GM04504 (cell line): ENCODE data around the gene FLT3.
"Not testable (repeated sequence)": the region's sequence is repeated elsewhere in the genome, so short reads cannot be mapped to it uniquely, and the experiment has no call there.

Experiments
- DNase-seq: peaks from one replicate; pipeline ENCODE4 v3.0.0-alpha.2; 2012; ENCODE audit warnings: low read depth

The FLT3 gene

GRCh38 chr13:28044608-28045007 is 55.8 kb downstream of the FLT3 start:
- DNase-seq = no peak

DNA sequence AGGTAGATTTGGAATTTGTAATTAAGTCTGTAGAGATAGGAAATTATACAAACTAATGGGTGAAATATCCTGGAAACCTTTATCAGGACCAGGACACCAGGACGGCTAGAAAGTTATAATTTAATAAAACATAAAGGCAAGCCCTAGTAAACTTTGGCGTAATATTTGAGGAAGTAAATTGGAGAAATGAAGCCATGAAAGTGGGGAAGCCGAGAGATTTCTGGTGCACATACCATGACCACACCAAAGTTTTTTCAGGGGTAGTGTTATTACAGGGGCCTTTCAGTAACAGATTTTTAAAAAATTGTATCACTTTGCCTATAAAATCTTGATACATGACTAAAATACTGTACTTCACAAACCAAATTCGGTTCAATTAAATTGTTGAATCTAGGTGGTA is 57.2 kb downstream of the FLT3 start:
- DNase-seq = no peak

DNA sequence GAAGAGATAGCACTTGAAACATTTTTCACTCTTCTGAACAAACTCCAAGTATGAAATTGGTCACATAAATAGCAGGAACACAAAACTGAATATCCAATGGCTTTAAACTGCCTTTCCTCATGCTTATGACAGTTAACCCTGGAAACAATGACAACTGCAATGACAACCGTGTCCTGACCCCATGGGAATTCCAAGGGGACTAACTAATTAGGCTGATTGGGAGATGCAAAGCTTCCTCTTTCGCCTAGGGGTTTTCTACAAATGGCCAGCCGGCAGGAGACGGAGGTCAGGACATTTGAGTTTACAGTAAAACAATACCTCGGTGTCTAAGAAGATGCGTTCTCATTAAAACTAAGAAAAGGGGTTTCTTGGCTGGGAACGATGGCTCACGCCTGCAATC is 58.9 kb downstream of the FLT3 start:
- DNase-seq = no peak

DNA sequence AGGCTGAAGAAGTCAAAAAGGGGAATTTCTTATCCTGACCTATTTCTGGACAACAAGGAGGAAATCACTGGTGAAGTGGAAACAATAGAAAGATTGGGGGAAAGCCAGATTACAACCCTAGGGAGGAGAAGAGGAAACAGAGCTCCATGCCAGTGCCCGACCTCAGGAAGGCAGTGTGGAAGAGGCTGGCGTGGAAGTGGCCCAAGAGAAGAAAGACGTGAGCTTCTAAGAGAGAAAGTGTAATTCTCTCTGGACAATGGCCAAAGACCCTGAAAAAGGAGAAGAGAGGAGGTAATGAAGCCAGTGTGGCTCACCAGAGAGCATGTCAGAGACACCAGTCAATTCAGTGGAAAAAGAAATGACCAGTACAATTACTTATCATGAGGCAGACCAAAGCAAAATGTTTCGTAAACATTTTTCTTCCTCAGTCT is 59.3 kb downstream of the FLT3 start:
- no peak for DNase-seq

GRCh38 chr13:28037399-28037798 is 63.0 kb downstream of the FLT3 start:
- DNase-seq = no peak

DNA sequence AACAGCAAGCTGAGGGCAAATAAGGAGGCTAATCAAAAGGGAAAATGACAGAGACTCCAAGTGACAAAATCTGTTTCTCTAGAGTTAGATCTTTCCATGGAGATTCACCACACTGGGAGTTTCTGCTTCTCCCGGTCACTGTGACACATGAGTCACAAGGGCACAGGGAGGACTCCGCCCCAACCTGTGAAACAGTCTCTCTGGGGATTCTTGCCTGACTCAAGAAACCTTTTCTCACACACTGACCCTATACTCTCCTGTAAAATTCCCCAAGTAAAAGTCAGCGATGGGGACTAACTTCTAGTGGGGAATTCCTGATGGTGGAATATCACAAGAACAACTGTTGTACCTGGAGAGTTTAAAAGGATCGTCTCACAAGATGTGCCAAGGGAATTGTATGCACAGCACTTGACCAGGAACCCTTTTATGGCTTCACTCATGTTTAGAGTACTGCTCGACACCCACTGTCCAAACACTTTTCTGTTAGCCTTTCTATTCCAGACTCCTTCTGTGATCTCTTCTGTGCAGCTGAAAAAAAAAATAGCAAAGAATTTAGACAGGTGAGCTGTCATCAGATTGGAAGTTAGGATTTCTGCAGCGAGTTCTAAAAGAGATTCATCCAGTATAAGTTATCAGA is 65.1 kb downstream of the FLT3 start:
- DNase-seq = no peak

DNA sequence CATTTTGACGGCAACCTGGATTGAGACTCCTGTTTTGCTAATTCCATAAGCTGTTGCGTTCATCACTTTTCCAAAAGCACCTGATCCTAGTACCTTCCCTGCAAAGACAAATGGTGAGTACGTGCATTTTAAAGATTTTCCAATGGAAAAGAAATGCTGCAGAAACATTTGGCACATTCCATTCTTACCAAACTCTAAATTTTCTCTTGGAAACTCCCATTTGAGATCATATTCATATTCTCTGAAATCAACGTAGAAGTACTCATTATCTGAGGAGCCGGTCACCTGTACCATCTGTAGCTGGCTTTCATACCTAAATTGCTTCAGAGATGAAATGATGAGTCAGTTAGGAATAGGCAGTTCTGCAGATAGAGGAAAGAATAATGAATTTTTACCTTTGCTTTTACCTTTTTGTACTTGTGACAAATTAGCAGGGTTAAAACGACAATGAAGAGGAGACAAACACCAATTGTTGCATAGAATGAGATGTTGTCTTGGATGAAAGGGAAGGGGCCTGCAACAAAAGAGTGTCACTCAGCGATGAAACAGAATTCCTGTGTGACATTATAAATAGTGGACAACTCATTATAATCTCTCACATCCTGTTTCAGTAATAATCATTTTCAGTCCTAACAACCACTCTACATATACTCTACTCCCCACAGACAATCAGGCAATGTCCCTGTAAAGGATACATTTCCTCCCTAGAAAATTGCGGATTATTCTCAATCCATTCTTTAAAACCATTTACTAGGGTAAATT is 66.3 kb downstream of the FLT3 start:
- no peak for DNase-seq

DNA sequence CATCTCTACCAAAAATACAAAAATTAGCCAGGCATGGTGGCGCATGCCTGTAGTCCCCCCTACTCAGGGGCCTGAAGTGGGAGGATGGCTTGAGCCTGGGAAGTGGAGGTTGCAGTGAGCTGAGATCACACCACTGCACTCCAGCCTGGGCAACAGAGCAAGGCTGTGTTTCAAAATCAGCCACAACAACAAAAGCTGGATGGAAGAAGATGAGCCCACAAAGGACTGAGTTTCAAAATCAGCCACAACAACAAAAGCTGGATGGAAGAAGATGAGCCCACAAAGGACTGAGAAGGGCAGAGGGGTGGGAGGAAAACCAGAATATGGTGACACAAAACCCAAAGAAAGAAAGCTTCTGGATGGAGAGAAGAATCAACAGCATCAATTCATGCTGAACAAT is 67.9 kb downstream of the FLT3 start:
- not testable (repeated sequence) for DNase-seq

- DNase-seq = no peak
These were observed 68.5 kb downstream of the FLT3 start for GRCh38 chr13:28031896-28032288.

DNA sequence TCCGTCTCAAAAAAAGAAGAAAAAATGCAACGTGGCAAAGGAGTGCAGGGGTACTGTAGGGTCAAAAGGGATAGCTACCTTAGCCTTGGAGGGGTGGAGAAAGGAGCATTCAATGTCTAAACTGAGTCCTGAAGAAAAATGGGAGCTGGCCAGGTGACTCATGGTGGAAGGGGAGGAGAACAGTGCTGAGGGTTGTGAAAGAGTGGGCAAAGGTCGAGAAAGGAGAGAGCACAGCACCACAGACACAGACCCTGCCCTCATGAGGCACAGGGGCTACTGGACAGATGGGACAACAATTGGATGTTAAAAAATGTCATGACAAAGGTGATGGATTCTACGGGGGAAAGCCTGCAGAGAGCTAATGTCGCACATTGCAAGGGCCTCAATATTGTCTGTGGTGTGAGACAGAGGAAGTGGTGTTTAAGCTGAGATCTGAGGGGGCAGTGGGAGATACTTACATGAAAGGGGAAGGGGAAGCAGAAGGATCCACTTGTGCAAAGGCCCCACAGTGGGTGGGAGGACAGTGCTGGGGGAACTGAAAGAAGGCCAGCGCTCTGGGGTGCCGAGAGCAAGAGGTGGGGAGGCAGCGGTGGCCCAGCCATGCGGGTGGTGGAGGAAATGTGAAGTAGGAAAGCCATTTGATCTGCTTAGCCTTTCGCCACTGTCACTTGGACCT is 69.0 kb downstream of the FLT3 start:
- no peak for DNase-seq

GRCh38 chr13:28027607-28028364 is 72.6 kb downstream of the FLT3 start:
- no peak for DNase-seq

- DNase-seq = no peak
These were observed 73.3 kb downstream of the FLT3 start for GRCh38 chr13:28027071-28027470.

DNA sequence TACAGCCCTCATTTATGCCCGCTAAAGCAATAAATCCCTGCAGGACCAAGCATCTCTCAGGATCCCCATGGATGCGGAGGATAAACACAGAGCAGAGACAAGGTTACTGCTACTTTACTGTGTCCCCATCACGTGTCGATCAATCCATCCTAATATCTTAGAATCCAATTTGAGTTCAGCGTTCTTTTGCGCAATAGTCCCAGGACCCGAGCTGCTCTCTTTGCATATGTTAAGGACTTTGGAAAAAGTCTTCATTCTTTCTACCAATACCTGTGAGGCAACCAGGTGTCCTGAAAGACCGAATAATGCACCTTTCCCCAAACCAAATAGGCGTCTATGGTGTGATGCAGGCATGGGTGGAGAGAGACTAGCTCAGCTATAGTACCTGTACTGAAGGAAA is 73.9 kb downstream of the FLT3 start:
- DNase-seq = no peak

DNA sequence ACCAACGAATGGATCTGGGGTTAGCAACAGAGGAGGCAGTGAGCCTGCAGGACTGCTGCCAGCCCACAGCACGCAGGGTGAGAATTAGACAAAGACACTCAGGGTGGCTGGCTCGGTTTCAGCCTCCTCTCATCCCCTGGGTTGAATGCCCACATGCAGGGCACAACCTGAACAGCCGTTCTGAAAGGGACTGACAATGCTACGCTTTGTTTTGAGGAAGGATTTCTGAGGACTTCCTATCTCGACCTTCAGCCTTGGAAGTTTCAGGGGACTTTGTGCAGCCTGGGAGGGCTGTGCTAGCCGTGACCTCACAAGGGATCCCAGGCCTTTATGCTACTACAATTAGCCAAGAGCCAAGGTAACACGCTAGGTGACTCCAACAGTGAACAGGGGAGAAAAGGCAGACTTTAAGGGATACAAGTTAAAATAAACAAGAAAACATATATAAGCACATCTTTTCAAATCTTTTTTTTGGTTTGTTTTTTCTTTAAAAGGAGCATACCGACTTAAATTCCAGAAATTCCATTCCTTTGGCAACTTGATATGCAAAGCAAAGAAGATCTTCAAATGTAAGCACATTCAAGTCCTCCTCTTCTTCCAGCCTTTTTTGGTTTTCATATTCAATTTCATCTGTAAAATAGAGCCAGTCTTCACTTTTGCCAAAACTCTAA is 77.4 kb downstream of the FLT3 start:
- DNase-seq = no peak

GRCh38 chr13:28014301-28014700 is 86.1 kb downstream of the FLT3 start:
- no peak for DNase-seq

- no peak for DNase-seq
These were observed 86.9 kb downstream of the FLT3 start for GRCh38 chr13:28013482-28013881.

GRCh38 chr13:28012896-28013295 is 87.5 kb downstream of the FLT3 start:
- no peak for DNase-seq

- DNase-seq = no peak
These were observed 88.0 kb downstream of the FLT3 start for GRCh38 chr13:28012383-28012782.

DNA sequence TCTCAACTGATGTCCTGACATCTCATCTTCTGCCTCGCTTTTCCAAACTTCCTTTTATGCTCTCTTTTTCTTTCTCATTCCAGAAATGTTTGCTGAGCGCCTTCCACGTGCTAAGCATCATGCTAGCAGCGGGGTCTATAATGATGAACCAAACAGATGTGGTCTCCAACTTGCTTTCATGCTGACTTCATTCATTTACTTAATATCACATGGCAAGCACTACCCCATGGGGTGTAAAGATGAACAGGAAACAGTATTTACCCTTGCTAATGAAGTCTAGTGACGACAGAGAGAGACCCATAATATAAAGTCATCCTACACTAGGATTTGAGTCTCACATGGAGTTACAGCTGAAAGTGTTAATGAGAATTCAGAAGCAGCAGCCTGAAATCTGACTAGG is 90.3 kb downstream of the FLT3 start:
- no peak for DNase-seq

DNA sequence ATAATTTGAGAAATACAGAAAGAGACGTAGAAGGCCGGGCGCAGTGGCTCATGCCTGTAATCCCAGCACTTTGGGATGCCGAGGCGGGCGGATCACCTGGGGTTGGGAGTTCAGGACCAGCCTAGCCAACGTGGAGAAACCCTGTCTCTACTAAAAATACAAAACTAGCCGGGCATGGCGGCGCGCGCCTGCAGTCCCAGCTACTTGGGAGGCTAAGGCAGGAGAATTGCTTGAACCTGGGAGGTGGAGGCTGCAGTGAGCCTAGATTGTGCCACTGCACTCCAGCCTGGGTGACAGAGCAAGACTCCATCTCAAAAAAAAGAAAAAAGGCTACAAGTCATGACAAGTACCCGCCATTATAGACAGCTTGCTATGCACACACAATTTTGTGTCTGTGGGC is 95.4 kb downstream of the FLT3 start:
- DNase-seq = not testable (repeated sequence)

DNA sequence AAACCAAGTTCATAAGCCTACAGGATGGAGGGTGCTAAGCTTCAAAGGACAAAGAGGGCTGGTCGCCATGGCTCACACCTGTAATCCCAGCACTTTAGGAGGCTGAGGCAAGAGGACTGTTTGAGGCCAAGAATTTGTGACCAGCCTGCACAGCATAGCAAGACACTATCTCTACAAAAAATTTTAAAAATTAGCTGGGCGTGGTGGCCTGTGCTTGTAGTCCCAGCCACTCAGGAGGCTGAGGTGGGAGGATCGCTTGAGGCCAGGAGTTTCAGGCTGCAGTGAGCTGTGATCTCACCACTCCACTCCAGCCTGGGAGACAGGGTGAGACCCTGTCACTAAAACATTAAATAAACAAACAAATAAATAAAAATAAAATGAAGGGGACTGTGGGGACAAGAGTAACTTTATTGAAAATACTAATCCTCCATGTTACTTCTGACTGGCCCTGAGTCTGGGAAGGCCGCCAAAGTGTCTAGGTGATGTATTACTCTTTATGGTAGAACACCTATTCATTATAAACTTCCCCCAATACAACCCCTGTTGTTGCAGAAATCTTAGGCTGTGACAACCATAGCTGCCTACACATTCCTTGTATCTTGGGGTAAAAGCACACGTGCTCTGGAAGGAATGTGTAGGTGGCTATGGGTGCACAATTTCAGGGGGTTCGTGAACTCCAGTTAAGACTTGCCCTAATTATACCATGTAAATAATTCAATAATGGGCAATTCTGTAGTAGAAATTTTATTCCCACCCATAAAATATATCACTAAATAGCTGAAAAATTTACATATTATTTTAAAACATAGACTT is 97.3 kb downstream of the FLT3 start:
- DNase-seq = no peak
